ENCODE data around the gene DCDC1. TPM values are rescaled to one million over a fixed set of nuclear protein-coding genes. Genes with fewer than 3 reads are reported as not detected.

Gene DCDC1
- total and polyA plus RNA-seq, 9 of the 15 experiments (the other 6 are each of a cell fraction or from before 2014, with no cell fraction given): 0.05 to 0.18 (median 0.08) TPM; not detected in 3

DNA sequence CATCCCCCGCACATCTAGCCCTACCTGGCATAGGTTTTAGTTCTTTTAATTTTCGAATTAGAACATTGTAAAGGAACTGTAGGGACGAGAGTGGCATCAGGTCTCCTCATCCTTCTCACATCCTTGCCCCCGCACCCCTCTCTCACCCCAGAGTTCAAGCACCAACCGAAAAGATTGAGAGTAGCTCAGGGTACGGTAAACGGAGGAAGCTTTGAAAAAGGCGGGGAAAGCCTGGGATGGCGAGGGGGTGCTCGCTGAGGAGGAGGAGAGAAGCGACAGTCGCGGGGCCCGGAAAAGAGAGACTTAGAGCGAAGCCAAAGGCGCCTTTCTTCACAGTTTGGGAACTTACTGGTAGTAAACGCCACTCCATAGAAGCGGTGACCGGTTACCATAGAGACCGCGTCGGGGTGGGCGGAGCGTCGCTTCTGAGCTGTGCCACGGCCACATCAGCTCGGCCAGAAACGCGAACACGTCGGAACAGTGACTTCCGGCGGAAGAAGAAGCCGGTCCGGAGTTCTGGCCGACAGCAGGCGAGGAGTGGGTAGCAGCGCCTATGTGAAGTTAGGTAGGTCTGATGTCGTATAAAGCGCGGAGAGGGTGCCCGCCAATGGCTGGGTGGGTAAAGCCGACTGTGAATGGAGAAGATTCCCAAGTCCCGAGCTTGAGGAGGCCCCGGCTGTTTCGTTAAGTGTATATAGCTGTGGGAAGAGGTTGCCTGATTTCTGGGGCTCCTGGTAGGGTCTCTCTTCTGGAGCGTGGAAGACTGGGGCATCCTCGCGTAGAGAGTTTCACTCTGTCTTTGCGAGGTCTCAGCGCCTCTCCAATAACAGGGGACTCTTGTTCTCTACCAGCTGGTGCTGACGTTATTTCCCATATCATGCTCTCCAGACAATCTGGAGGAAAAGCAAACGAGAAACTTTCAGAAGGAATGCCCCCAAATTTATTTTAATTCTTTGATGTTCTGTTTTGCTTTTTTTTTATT lies at the start of gene DCDC1, which contains the start of gene DNAJC24 (continued):
- peak; percentile 63; the same call in 1 of the 2 replicates for TF ChIP-seq ETV5 (CRISPR knock-in tag; IDR thresholded peaks at IDR 0.05; ENCODE audit: low read depth)
- TF ChIP-seq, protein P1, sequence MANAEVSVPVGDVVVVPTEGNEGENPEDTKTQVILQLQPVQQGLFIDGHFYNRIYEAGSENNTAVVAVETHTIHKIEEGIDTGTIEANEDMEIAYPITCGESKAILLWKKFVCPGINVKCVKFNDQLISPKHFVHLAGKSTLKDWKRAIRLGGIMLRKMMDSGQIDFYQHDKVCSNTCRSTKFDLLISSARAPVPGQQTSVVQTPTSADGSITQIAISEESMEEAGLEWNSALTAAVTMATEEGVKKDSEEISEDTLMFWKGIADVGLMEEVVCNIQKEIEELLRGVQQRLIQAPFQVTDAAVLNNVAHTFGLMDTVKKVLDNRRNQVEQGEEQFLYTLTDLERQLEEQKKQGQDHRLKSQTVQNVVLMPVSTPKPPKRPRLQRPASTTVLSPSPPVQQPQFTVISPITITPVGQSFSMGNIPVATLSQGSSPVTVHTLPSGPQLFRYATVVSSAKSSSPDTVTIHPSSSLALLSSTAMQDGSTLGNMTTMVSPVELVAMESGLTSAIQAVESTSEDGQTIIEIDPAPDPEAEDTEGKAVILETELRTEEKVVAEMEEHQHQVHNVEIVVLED (CRISPR knock-in tag; IDR thresholded peaks at IDR 0.05): peak; percentile 35; the same call in 1 of the 2 replicates
- TF ChIP-seq SPI1 (IDR thresholded peaks at IDR 0.05; ENCODE audit: borderline replicate concordance, low read depth, low read length): no peak
- TF ChIP-seq KLF16 (IDR thresholded peaks at IDR 0.05): no peak
- TF ChIP-seq ZNF75A (CRISPR knock-in tag; IDR thresholded peaks at IDR 0.05): no peak
- TF ChIP-seq, protein P2, sequence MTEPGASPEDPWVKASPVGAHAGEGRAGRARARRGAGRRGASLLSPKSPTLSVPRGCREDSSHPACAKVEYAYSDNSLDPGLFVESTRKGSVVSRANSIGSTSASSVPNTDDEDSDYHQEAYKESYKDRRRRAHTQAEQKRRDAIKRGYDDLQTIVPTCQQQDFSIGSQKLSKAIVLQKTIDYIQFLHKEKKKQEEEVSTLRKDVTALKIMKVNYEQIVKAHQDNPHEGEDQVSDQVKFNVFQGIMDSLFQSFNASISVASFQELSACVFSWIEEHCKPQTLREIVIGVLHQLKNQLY (CRISPR knock-in tag; conservative IDR thresholded peaks at IDR 0.05): no peak
- peak; percentile 86 for TF ChIP-seq RBBP5 (IDR thresholded peaks at IDR 0.05; ENCODE audit: borderline replicate concordance, insufficient read depth, low read length, poor library complexity, severe bottlenecking)
- no peak for TF ChIP-seq NUFIP1 (IDR thresholded peaks at IDR 0.05; ENCODE audit: partially characterized antibody)
- no peak for TF ChIP-seq CEBPB (tag; IDR thresholded peaks at IDR 0.05)
- no peak for TF ChIP-seq ILK (tag; IDR thresholded peaks at IDR 0.05; ENCODE audit: borderline replicate concordance, low read depth)
- no peak for TF ChIP-seq KLF13 (tag; IDR thresholded peaks at IDR 0.05; ENCODE audit: borderline replicate concordance, low read depth)
- no peak for TF ChIP-seq FUS (optimal IDR thresholded peaks at IDR 0.05; ENCODE audit: low read depth, low read length)
- TF ChIP-seq UBTF (IDR thresholded peaks at IDR 0.05; ENCODE audit: borderline replicate concordance in 1 of 2, low read depth in 2 of 2, low read length in 2 of 2): peak; percentile 87 to 89
- TF ChIP-seq, protein P3, sequence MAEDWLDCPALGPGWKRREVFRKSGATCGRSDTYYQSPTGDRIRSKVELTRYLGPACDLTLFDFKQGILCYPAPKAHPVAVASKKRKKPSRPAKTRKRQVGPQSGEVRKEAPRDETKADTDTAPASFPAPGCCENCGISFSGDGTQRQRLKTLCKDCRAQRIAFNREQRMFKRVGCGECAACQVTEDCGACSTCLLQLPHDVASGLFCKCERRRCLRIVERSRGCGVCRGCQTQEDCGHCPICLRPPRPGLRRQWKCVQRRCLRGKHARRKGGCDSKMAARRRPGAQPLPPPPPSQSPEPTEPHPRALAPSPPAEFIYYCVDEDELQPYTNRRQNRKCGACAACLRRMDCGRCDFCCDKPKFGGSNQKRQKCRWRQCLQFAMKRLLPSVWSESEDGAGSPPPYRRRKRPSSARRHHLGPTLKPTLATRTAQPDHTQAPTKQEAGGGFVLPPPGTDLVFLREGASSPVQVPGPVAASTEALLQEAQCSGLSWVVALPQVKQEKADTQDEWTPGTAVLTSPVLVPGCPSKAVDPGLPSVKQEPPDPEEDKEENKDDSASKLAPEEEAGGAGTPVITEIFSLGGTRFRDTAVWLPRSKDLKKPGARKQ (CRISPR knock-in tag; IDR thresholded peaks at IDR 0.05): no peak
- peak; percentile 80 for TF ChIP-seq C11orf30 (IDR thresholded peaks at IDR 0.05; ENCODE audit: low read depth)
- no peak for TF ChIP-seq MTA2 (IDR thresholded peaks at IDR 0.05; ENCODE audit: low read depth)
- no peak for TF ChIP-seq SAFB2 (IDR thresholded peaks at IDR 0.05; ENCODE audit: borderline replicate concordance, low read depth, low read length, severe bottlenecking)
- peak; percentile 71 for TF ChIP-seq CREB1 (IDR thresholded peaks at IDR 0.05)
- TF ChIP-seq CREB1 (CRISPR knock-in tag; IDR thresholded peaks at IDR 0.05): peak; percentile 83

Measured in K562 (cell line).